HCT116 (cell line): ENCODE measurements around the gene GFPT1. TPM values are rescaled to one million over a fixed set of nuclear protein-coding genes. Genes with fewer than 3 reads are reported as not detected.

ENCODE experiments used
- ATAC-seq: fragments of 200-7000 bp; cut with Tn5 transposase; 2 replicates; pipeline ENCODE4 v1.9.1; 2020; ENCODE audit warnings: mild to moderate bottlenecking, moderate library complexity
- BruUV-seq: library from RNA; stranded (reverse); fragments of 400-500 nt; replicated peaks from 2 replicates; lab custom pipeline; 2021; lab: Mats Ljungman, UMichigan
- CTCF ChIA-PET: fragments of 300-600 bp; sonication (Branson Sonifier 250); formaldehyde crosslinking; loops from one replicate; lab custom pipeline; 2021; ENCODE audit warnings: antibody characterized with exemption; lab: Charles Lee
- POLR2A ChIA-PET: fragments of 300-600, 350-600 bp; sonication (Branson Sonifier 250); formaldehyde crosslinking; loops from one replicate; lab custom pipeline; 2021; ENCODE audit warnings: antibody characterized with exemption; lab: Charles Lee
- RAD21 ChIA-PET, 2 experiments: fragments of 300-600 bp; sonication (Branson Sonifier 250); formaldehyde crosslinking; loops; one replicate each; lab custom pipeline; 2023; ENCODE audit warnings: low total read pairs in 2 of 2; ENCODE audit not compliant: uncharacterized antibody in 2 of 2, unreplicated experiment in 2 of 2, low non-redundant PET in 1 of 2; lab: Charles Lee
- DNase-seq: peaks from one replicate; pipeline ENCODE4 v3.0.0-alpha.2; 2010; ENCODE audit warnings: low read depth, low spot score
- H2AFZ ChIP-seq: fragments of 200-600 bp; shearing (Covaris generic), sonication (generic); 2 replicates; pipeline ENCODE4 v1.6.1; 2017; ENCODE audit warnings: low read depth, mixed run types, mixed read lengths, antibody characterized with exemption, low read length; ENCODE audit not compliant: poor library complexity, severe bottlenecking
- H3K27ac ChIP-seq: 2 replicates; pipeline ENCODE4 v1.5.1; 2012; ENCODE audit warnings: low read depth, low read length
- H3K27me3 ChIP-seq: fragments of 200-600 bp; sonication (generic); 2 replicates; pipeline ENCODE4 v1.6.1; 2016; ENCODE audit warnings: mixed run types, low read length, mixed read lengths; ENCODE audit not compliant: insufficient read depth
- H3K36me3 ChIP-seq, 2 experiments: fragments of 200-500 bp in 1 of 2; fragments of 200-600 bp in 1 of 2; sonication (Bioruptor generic) in 1 of 2; sonication (generic) in 1 of 2; 2 replicates each; pipeline versions ENCODE4 v1.5.1 to v1.6.1; 2014 to 2016; ENCODE audit warnings: low read length in 2 of 2, inconsistent platforms in 1 of 2, mixed read lengths in 1 of 2, mixed run types in 1 of 2; ENCODE audit not compliant: insufficient read depth in 2 of 2, control insufficient read depth in 1 of 2
- H3K4me1 ChIP-seq, 2 experiments: fragments of 200-600 bp in 1 of 2; sonication (generic) in 1 of 2; 2 replicates each; pipeline versions ENCODE4 v1.5.1 to v1.6.1; 2012 to 2017; ENCODE audit warnings: low read length in 2 of 2, inconsistent platforms in 1 of 2, mild to moderate bottlenecking in 1 of 2, mixed read lengths in 1 of 2, mixed run types in 1 of 2, moderate library complexity in 1 of 2; ENCODE audit not compliant: insufficient read depth in 2 of 2, control insufficient read depth in 1 of 2
- H3K4me2 ChIP-seq: fragments of 200-600 bp; sonication (generic); 2 replicates; pipeline ENCODE4 v1.6.1; 2017; ENCODE audit warnings: mixed run types, low read length, mixed read lengths
- H3K4me3 ChIP-seq, 2 experiments: fragments of 200-600 bp in 1 of 2; sonication (generic) in 1 of 2; replicated peaks in 1 of 2; 2 replicates each; pipeline ENCODE4 v1.5.1; 2011 to 2016; ENCODE audit warnings: low read length in 2 of 2, control low read depth in 1 of 2, low read depth in 1 of 2, mild to moderate bottlenecking in 1 of 2, mixed read lengths in 1 of 2, mixed run types in 1 of 2
- H3K79me2 ChIP-seq: fragments of 200-600 bp; sonication (generic); 2 replicates; pipeline ENCODE4 v1.6.1; 2017; ENCODE audit warnings: mild to moderate bottlenecking, mixed run types, low read length, moderate library complexity, mixed read lengths; ENCODE audit not compliant: insufficient read depth
- H3K9ac ChIP-seq: fragments of 200-600 bp; sonication (generic); 2 replicates; pipeline ENCODE4 v1.6.1; 2016; ENCODE audit warnings: low read length, mixed read lengths
- H3K9me2 ChIP-seq: fragments of 200-600 bp; sonication (generic), shearing (Covaris generic); 2 replicates; pipeline ENCODE4 v1.6.1; 2017; ENCODE audit warnings: mixed run types, mild to moderate bottlenecking, moderate library complexity; ENCODE audit not compliant: insufficient read depth
- H3K9me3 ChIP-seq, 2 experiments: fragments of 200-500 bp in 1 of 2; fragments of 200-600 bp in 1 of 2; sonication (Bioruptor generic) in 1 of 2; sonication (generic) in 1 of 2; 2 replicates each; pipeline ENCODE4 v1.6.1; 2014 to 2017; ENCODE audit warnings: low read length in 2 of 2, mixed read lengths in 2 of 2, inconsistent platforms in 1 of 2, low read depth in 1 of 2, mild to moderate bottlenecking in 1 of 2, mixed run types in 1 of 2, moderate library complexity in 1 of 2; ENCODE audit not compliant: control insufficient read depth in 1 of 2, insufficient read depth in 1 of 2
- H4K20me1 ChIP-seq: fragments of 200-600 bp; sonication (generic), shearing (Covaris generic); 2 replicates; pipeline ENCODE4 v1.6.1; 2017; ENCODE audit warnings: mixed run types, mild to moderate bottlenecking, moderate library complexity; ENCODE audit not compliant: insufficient read depth
- CBX3 ChIP-seq: IDR thresholded peaks from 2 replicates; pipeline ENCODE4 v1.6.1; 2012; ENCODE audit warnings: low read depth
- CEBPB ChIP-seq: IDR thresholded peaks from 2 replicates; pipeline ENCODE4 v1.6.1; 2012; ENCODE audit warnings: low read depth
- CTCF ChIP-seq, 3 experiments: fragments of 200-600 bp in 1 of 3; sonication (generic) in 1 of 3; IDR thresholded peaks in 2 of 3; conservative IDR thresholded peaks in 1 of 3; 2 replicates each; pipeline ENCODE4 v1.5.1; 2012 to 2017; ENCODE audit warnings: low read depth in 2 of 3, low read length in 2 of 3, antibody characterized with exemption in 1 of 3, borderline replicate concordance in 1 of 3, control low read depth in 1 of 3, mild to moderate bottlenecking in 1 of 3, mixed read lengths in 1 of 3, mixed run types in 1 of 3, moderate library complexity in 1 of 3; ENCODE audit not compliant: insufficient read depth in 1 of 3
- EGR1 ChIP-seq: IDR thresholded peaks from 2 replicates; pipeline ENCODE4 v1.6.1; 2012; ENCODE audit warnings: low read depth
- ELF1 ChIP-seq: IDR thresholded peaks from 2 replicates; pipeline ENCODE4 v1.6.1; 2012; ENCODE audit warnings: low read depth, borderline replicate concordance
- FOSL1 ChIP-seq: IDR thresholded peaks from 2 replicates; pipeline ENCODE4 v1.6.1; 2012; ENCODE audit warnings: low read depth
- POLR2AphosphoS5 ChIP-seq: IDR thresholded peaks from 2 replicates; pipeline ENCODE4 v1.6.1; 2011; ENCODE audit warnings: mild to moderate bottlenecking, low read depth, low read length, moderate library complexity
- RAD21 ChIP-seq: IDR thresholded peaks from 2 replicates; pipeline ENCODE4 v1.6.1; 2012; ENCODE audit warnings: low read depth, mild to moderate bottlenecking
- SP1 ChIP-seq: IDR thresholded peaks from 2 replicates; pipeline ENCODE4 v1.6.1; 2012; ENCODE audit warnings: low read depth
- YY1 ChIP-seq: IDR thresholded peaks from 2 replicates; pipeline ENCODE4 v1.6.1; 2011; ENCODE audit warnings: low read length, low read depth, moderate library complexity, mild to moderate bottlenecking; ENCODE audit not compliant: insufficient replicate concordance; ENCODE audit errors: extremely low read depth
- ZFX ChIP-seq: fragments of 450-650 bp; IDR thresholded peaks from 2 replicates; pipeline ENCODE4 v1.6.1; 2017
- ZNF274 ChIP-seq: fragments of 200-500 bp; sonication (Bioruptor generic); IDR thresholded peaks from 2 replicates; pipeline ENCODE4 v1.6.1; 2014; ENCODE audit warnings: mild to moderate bottlenecking, low read depth, low read length, inconsistent platforms
- intact Hi-C: fragments of 100-400 bp; cut with micrococcal nuclease; formaldehyde crosslinking; loops from 2 replicates; pipeline ENCODE4 v1.10.0; 2022
- total RNA-seq: library from RNA; stranded (reverse); gene quantifications from one replicate; pipeline ENCODE4 v1.2.1, GENCODE V29; 2021; ENCODE audit not compliant: unreplicated experiment
- TF ChIP-seq, protein P1 (sequence below): IDR thresholded peaks from 2 replicates; pipeline ENCODE4 v1.6.1; 2011; ENCODE audit warnings: mild to moderate bottlenecking, low read length, moderate library complexity; ENCODE audit not compliant: insufficient replicate concordance; ENCODE audit errors: extremely low read depth
- TF ChIP-seq, protein P2 (sequence below): IDR thresholded peaks from 2 replicates; pipeline ENCODE4 v1.6.1; 2012
- TF ChIP-seq, protein P3 (sequence below): IDR thresholded peaks from 2 replicates; pipeline ENCODE4 v1.6.1; 2012
- TF ChIP-seq, protein P4 (sequence below): IDR thresholded peaks from 2 replicates; pipeline ENCODE4 v1.6.1; 2012; ENCODE audit warnings: low read depth

GFPT1 gene
- total RNA-seq, 1 experiment from 2014 or later: 62.4 TPM

- H3K36me3 ChIP-seq: peaks cover 13 to 17% of the 10 kb centered on the region in 2 experiments; a peak in 2 of 4 replicates
- H4K20me1 ChIP-seq: no peaks in the 10 kb centered on the region
- H3K4me1 ChIP-seq: no peaks in the 10 kb centered on the region
- ATAC-seq: no peak
- no peak overlapping the region for H3K9ac ChIP-seq
- no peaks in the 10 kb centered on the region for H3K27me3 ChIP-seq
- ChIA-PET RAD21 (no interaction called here), CTCF (no interaction called here), POLR2A (no interaction called here)
- no peaks in the 10 kb centered on the region for H3K9me2 ChIP-seq
- no peaks in the 10 kb centered on the region for H3K9me3 ChIP-seq
- no peak for TF ChIP-seq ELF1
- no peak for TF ChIP-seq SP1
- TF ChIP-seq YY1: no peak
- TF ChIP-seq, protein P1, sequence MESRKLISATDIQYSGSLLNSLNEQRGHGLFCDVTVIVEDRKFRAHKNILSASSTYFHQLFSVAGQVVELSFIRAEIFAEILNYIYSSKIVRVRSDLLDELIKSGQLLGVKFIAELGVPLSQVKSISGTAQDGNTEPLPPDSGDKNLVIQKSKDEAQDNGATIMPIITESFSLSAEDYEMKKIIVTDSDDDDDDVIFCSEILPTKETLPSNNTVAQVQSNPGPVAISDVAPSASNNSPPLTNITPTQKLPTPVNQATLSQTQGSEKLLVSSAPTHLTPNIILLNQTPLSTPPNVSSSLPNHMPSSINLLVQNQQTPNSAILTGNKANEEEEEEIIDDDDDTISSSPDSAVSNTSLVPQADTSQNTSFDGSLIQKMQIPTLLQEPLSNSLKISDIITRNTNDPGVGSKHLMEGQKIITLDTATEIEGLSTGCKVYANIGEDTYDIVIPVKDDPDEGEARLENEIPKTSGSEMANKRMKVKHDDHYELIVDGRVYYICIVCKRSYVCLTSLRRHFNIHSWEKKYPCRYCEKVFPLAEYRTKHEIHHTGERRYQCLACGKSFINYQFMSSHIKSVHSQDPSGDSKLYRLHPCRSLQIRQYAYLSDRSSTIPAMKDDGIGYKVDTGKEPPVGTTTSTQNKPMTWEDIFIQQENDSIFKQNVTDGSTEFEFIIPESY: no peak
- TF ChIP-seq CTCF (IDR thresholded peaks at IDR 0.05 in 2 of 3, conservative IDR thresholded peaks at IDR 0.05 in 1 of 3; ENCODE audit: borderline replicate concordance in 1 of 3, insufficient read depth in 1 of 3, low read depth in 2 of 3, low read length in 2 of 3): no peak
- no peak for TF ChIP-seq POLR2AphosphoS5
- no peak for TF ChIP-seq CBX3
- TF ChIP-seq, protein P2, sequence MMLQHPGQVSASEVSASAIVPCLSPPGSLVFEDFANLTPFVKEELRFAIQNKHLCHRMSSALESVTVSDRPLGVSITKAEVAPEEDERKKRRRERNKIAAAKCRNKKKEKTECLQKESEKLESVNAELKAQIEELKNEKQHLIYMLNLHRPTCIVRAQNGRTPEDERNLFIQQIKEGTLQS: no peak
- no peak for TF ChIP-seq RAD21
- TF ChIP-seq ZFX: no peak
- TF ChIP-seq ZNF274: no peak
- TF ChIP-seq, protein P3, sequence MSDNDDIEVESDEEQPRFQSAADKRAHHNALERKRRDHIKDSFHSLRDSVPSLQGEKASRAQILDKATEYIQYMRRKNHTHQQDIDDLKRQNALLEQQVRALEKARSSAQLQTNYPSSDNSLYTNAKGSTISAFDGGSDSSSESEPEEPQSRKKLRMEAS: no peak
- no peak for TF ChIP-seq CEBPB
- TF ChIP-seq EGR1: no peak
- no peak for TF ChIP-seq FOSL1
- TF ChIP-seq, protein P4, sequence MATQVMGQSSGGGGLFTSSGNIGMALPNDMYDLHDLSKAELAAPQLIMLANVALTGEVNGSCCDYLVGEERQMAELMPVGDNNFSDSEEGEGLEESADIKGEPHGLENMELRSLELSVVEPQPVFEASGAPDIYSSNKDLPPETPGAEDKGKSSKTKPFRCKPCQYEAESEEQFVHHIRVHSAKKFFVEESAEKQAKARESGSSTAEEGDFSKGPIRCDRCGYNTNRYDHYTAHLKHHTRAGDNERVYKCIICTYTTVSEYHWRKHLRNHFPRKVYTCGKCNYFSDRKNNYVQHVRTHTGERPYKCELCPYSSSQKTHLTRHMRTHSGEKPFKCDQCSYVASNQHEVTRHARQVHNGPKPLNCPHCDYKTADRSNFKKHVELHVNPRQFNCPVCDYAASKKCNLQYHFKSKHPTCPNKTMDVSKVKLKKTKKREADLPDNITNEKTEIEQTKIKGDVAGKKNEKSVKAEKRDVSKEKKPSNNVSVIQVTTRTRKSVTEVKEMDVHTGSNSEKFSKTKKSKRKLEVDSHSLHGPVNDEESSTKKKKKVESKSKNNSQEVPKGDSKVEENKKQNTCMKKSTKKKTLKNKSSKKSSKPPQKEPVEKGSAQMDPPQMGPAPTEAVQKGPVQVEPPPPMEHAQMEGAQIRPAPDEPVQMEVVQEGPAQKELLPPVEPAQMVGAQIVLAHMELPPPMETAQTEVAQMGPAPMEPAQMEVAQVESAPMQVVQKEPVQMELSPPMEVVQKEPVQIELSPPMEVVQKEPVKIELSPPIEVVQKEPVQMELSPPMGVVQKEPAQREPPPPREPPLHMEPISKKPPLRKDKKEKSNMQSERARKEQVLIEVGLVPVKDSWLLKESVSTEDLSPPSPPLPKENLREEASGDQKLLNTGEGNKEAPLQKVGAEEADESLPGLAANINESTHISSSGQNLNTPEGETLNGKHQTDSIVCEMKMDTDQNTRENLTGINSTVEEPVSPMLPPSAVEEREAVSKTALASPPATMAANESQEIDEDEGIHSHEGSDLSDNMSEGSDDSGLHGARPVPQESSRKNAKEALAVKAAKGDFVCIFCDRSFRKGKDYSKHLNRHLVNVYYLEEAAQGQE: no peak
- no peak for DNase-seq
- H3K27ac ChIP-seq: no peak overlapping the region
- no peak overlapping the region for H3K4me3 ChIP-seq
- no peak overlapping the region for H2AFZ ChIP-seq
- no peaks in the 10 kb centered on the region for H3K79me2 ChIP-seq
- BruUV-seq: no TSS peak
- intact Hi-C loops: no loop called here
- no peak overlapping the region for H3K4me2 ChIP-seq
These were observed 53.7 kb downstream of the GFPT1 start for GRCh38 chr2:69333352-69333751.
